HepG2 (cell line): ENCODE measurements around the gene PURB. TPM values are rescaled to one million over a fixed set of nuclear protein-coding genes. Genes with fewer than 3 reads are reported as not detected.
A peak's percentile ranks its signal among the peaks of the same experiment; 100 is the strongest.

ENCODE experiments used
- BRD4 ChIP-seq: sonication (generic); formaldehyde crosslinking; IDR thresholded peaks from 2 replicates; pipeline ENCODE4 v1.4.0; 2020; ENCODE audit warnings: missing genetic modification reagents
- HDAC1 ChIP-seq: sonication (generic); formaldehyde crosslinking; IDR thresholded peaks from 2 replicates; pipeline ENCODE4 v1.5.1; 2020; ENCODE audit warnings: mild to moderate bottlenecking, missing genetic modification reagents
- KDM2A ChIP-seq: sonication (generic); formaldehyde crosslinking; IDR thresholded peaks from 2 replicates; pipeline ENCODE4 v1.4.0; 2020; ENCODE audit warnings: low read depth, missing genetic modification reagents, borderline replicate concordance
- PITX1 ChIP-seq: sonication (generic); formaldehyde crosslinking; IDR thresholded peaks from 2 replicates; pipeline ENCODE4 v1.5.1; 2020; ENCODE audit warnings: mild to moderate bottlenecking, missing genetic modification reagents
- SMAD3 ChIP-seq: sonication (generic); formaldehyde crosslinking; IDR thresholded peaks from 2 replicates; pipeline ENCODE4 v1.4.0; 2020; ENCODE audit warnings: missing genetic modification reagents
- SNAPC2 ChIP-seq: sonication (generic); formaldehyde crosslinking; IDR thresholded peaks from 2 replicates; pipeline ENCODE4 v1.8.1; 2022; ENCODE audit warnings: mild to moderate bottlenecking, missing genetic modification reagents
- SP5 ChIP-seq: IDR thresholded peaks from 2 replicates; pipeline ENCODE4 v1.6.1; 2016; ENCODE audit warnings: low read depth, borderline replicate concordance
- SPEN ChIP-seq: sonication (generic); formaldehyde crosslinking; IDR thresholded peaks from 2 replicates; pipeline ENCODE4 v1.5.1; 2020; ENCODE audit warnings: low read depth, mild to moderate bottlenecking, missing genetic modification reagents
- ZBTB39 ChIP-seq: sonication (generic); formaldehyde crosslinking; IDR thresholded peaks from 2 replicates; pipeline ENCODE4 v1.5.0; 2020; ENCODE audit warnings: missing genetic modification reagents
- ZNF121 ChIP-seq: sonication (generic); formaldehyde crosslinking; IDR thresholded peaks from 2 replicates; pipeline ENCODE4 v1.5.0; 2020; ENCODE audit warnings: mild to moderate bottlenecking, missing genetic modification reagents
- ZNF138 ChIP-seq: sonication (generic); formaldehyde crosslinking; IDR thresholded peaks from 2 replicates; pipeline ENCODE4 v1.5.0; 2020; ENCODE audit warnings: mild to moderate bottlenecking, low read depth, missing genetic modification reagents
- ZNF230 ChIP-seq: sonication (generic); formaldehyde crosslinking; IDR thresholded peaks from 2 replicates; pipeline ENCODE4 v1.4.0; 2020; ENCODE audit warnings: mild to moderate bottlenecking, missing genetic modification reagents
- ZNF264 ChIP-seq: sonication (generic); formaldehyde crosslinking; IDR thresholded peaks from 2 replicates; pipeline ENCODE4 v1.4.0; 2020; ENCODE audit warnings: missing genetic modification reagents
- ZNF431 ChIP-seq: sonication (generic); formaldehyde crosslinking; IDR thresholded peaks from 2 replicates; pipeline ENCODE4 v1.9.0; 2022; ENCODE audit warnings: missing genetic modification reagents, low read depth, mild to moderate bottlenecking, borderline replicate concordance
- polyA plus RNA-seq, 8 experiments: library from polyadenylated mRNA; depleted of rRNA in 3 of 8; stranded (reverse) in 7 of 8; unstranded in 1 of 8; fragments of >200 nt; fragmentation: Illumina TruSeq in 4 of 8; extraction: Trizol in 4 of 8; gene quantifications; 2 replicates each; pipeline versions ENCODE4 v1.2.1 to v1.2.3, GENCODE V29; 2011 to 2016; ENCODE audit warnings: low read depth in 4 of 8, missing spikeins in 1 of 8, mixed read lengths in 1 of 8; ENCODE audit not compliant: insufficient read depth in 1 of 8
- total RNA-seq, 5 experiments: library from RNA; depleted of rRNA; stranded (reverse); fragments of >200 nt; fragmentation: Illumina TruSeq; extraction: Trizol; gene quantifications; 2 replicates each; pipeline ENCODE4 v1.2.3, GENCODE V29; 2016; ENCODE audit warnings: low read depth in 1 of 5
- TF ChIP-seq, protein P1 (sequence below), 2 experiments: sonication (generic) in 1 of 2; formaldehyde crosslinking in 1 of 2; IDR thresholded peaks; 2 replicates each; pipeline versions ENCODE4 v1.6.1 to v1.9.0; 2014 to 2022; ENCODE audit warnings: antibody characterized with exemption in 1 of 2, borderline replicate concordance in 1 of 2, inconsistent platforms in 1 of 2, low read depth in 1 of 2, missing genetic modification reagents in 1 of 2
- TF ChIP-seq, protein P2 (sequence below): sonication (generic); formaldehyde crosslinking; IDR thresholded peaks from 2 replicates; pipeline ENCODE4 v1.4.0; 2020; ENCODE audit warnings: mild to moderate bottlenecking, missing genetic modification reagents
- TF ChIP-seq, protein P3 (sequence below): sonication (generic); formaldehyde crosslinking; IDR thresholded peaks from 2 replicates; pipeline ENCODE4 v1.4.0; 2020; ENCODE audit warnings: missing genetic modification reagents, low read depth, mild to moderate bottlenecking, borderline replicate concordance

The PURB gene
- total and polyA plus RNA-seq, 2 of the 13 experiments (the other 11 are each of a cell fraction or from before 2014, with no cell fraction given), result 2.3 to 4.3 TPM

DNA sequence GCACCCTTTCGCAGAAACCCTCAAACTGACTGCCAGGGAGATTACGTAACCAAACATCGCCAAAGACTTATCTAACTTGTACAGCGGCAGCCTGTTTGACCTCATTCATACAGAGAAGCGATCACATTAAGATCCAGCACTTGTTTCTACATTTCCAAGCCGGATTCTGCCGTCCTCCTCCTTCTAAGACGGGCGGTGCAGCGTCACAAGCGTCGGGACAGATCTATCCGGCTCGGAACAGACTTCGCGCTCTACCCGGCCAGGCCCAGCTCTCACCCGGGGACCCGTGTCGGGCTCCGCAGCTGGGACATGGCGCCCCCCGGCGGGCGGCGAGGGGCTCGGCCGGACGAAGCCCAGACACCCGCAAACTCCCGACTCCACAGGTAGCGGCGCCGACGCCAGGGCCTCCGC, 37.8 kb downstream of the PURB start (continued):
- TF ChIP-seq, protein P1, sequence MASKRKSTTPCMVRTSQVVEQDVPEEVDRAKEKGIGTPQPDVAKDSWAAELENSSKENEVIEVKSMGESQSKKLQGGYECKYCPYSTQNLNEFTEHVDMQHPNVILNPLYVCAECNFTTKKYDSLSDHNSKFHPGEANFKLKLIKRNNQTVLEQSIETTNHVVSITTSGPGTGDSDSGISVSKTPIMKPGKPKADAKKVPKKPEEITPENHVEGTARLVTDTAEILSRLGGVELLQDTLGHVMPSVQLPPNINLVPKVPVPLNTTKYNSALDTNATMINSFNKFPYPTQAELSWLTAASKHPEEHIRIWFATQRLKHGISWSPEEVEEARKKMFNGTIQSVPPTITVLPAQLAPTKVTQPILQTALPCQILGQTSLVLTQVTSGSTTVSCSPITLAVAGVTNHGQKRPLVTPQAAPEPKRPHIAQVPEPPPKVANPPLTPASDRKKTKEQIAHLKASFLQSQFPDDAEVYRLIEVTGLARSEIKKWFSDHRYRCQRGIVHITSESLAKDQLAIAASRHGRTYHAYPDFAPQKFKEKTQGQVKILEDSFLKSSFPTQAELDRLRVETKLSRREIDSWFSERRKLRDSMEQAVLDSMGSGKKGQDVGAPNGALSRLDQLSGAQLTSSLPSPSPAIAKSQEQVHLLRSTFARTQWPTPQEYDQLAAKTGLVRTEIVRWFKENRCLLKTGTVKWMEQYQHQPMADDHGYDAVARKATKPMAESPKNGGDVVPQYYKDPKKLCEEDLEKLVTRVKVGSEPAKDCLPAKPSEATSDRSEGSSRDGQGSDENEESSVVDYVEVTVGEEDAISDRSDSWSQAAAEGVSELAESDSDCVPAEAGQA (IDR thresholded peaks at IDR 0.05; ENCODE audit: low read depth), result no peak
- TF ChIP-seq, protein P1 (CRISPR knock-in tag; IDR thresholded peaks at IDR 0.05; ENCODE audit: borderline replicate concordance), result no peak
- TF ChIP-seq SMAD3 (0 out of 2 replicates have a peak, but pooled peaks have one; percentile 8), BRD4 (CRISPR knock-in tag) (no peak), PITX1 (CRISPR knock-in tag) (0 out of 2 replicates have a peak, but pooled peaks have one; percentile 21), ZNF138 (CRISPR knock-in tag) (no peak), ZNF121 (CRISPR knock-in tag) (peak; percentile 53; the same call in 1 of the 2 replicates), SP5 (CRISPR knock-in tag) (no peak), HDAC1 (CRISPR knock-in tag) (peak; percentile 79), ZBTB39 (CRISPR knock-in tag) (no peak), SPEN (peak; percentile 16; the same call in 1 of the 2 replicates), SNAPC2 (CRISPR knock-in tag) (no peak), ZNF230 (CRISPR knock-in tag) (0 out of 2 replicates have a peak, but pooled peaks have one; percentile 18), ZNF264 (CRISPR knock-in tag) (0 out of 2 replicates have a peak, but pooled peaks have one; percentile 21), KDM2A (CRISPR knock-in tag) (peak; percentile 67; the same call in 1 of the 2 replicates), ZNF431 (CRISPR knock-in tag) (0 out of 2 replicates have a peak, but pooled peaks have one; percentile 47)
- TF ChIP-seq, protein P2, sequence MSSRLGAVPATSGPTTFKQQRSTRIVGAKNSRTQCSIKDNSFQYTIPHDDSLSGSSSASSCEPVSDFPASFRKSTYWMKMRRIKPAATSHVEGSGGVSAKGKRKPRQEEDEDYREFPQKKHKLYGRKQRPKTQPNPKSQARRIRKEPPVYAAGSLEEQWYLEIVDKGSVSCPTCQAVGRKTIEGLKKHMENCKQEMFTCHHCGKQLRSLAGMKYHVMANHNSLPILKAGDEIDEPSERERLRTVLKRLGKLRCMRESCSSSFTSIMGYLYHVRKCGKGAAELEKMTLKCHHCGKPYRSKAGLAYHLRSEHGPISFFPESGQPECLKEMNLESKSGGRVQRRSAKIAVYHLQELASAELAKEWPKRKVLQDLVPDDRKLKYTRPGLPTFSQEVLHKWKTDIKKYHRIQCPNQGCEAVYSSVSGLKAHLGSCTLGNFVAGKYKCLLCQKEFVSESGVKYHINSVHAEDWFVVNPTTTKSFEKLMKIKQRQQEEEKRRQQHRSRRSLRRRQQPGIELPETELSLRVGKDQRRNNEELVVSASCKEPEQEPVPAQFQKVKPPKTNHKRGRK, result no peak
- TF ChIP-seq, protein P3, sequence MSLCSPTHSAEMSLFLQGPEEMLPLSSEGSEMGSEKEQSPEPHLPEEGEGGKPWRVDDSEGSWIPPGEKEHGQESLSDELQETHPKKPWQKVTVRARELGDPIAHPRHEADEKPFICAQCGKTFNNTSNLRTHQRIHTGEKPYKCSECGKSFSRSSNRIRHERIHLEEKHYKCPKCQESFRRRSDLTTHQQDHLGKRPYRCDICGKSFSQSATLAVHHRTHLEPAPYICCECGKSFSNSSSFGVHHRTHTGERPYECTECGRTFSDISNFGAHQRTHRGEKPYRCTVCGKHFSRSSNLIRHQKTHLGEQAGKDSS (CRISPR knock-in tag), result peak; percentile 42; the same call in 1 of the 2 replicates
